ENCODE data around the gene LDB3.

GRCh38 chr10:86663576-86664339 is 4.6 kb upstream of the LDB3 start:
- no peak for TF ChIP-seq CTCF (IDR thresholded peaks at IDR 0.05)
- no peak for TF ChIP-seq POLR2AphosphoS5 (IDR thresholded peaks at IDR 0.05; ENCODE audit: insufficient read depth in 1 of 2, low read depth in 1 of 2)
- TF ChIP-seq POLR2A (IDR thresholded peaks at IDR 0.05) = no peak
